GM04503 (cell line): ENCODE results near the gene MAD2L1BP.

Experiments used
- DNase-seq: peaks from one replicate; pipeline ENCODE4 v3.0.0-alpha.2; 2012; ENCODE audit warnings: low read depth

The MAD2L1BP gene

DNA sequence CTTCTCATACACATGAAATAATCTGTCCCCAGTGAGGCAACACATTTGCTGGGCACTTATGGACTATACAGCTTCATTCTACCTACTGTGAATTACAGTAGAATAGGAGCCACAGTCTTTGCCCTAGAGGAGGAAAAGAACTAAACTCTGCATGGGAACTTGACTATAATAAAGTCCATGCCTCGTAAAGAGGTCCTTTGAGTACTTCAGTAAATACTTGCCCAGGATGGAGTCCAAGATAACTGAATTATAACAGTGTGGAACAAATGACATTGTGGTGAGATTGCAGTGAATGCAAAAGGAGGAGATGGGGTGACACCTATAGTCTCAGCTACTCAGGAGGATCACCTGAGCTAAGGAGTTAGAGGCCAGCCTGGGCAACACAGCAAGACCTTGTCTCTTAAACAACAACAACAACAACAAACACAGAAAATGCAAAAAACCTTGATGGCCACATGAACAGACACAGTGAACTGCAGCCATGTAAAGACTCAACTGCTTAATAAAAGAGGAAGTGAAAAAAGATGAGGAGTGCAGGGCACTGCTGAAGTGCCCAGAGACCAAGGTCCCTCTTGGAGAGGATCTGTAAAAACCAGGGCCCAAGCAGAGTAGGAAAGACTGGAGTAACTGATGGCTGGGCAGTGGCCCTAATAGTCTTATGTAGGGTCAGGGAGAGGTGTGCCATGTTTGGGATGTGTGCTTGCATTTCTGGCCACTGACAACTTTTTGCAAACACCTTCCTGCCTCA lies 48.2 kb downstream of the MAD2L1BP start:
- DNase-seq, result no peak

- no peak for DNase-seq
These were observed 51.4 kb downstream of the MAD2L1BP start for GRCh38 chr6:43687079-43687436.

- no peak for DNase-seq
These were observed 52.1 kb downstream of the MAD2L1BP start, which contains the start of gene MRPS18A for GRCh38 chr6:43687437-43688347. Gene MRPS18A, minus strand, starts transcription at chr6:43687791. Its CDS starts 12 bp downstream, at chr6:43687779.

GRCh38 chr6:43689421-43689820 lies 53.8 kb downstream of the MAD2L1BP start:
- DNase-seq, result no peak
